HepG2 (cell line): ENCODE measurements around the gene PRKAG1. TPM values are rescaled to one million over a fixed set of nuclear protein-coding genes. Genes with fewer than 3 reads are reported as not detected.

Experiments
- ATAC-seq: fragments of 200-7000 bp; cut with Tn5 transposase; 3 replicates; pipeline ENCODE4 v1.9.1; 2020; ENCODE audit warnings: mild to moderate bottlenecking, moderate library complexity
- BruUV-seq: library from RNA; stranded (reverse); fragments of 400-500 nt; replicated peaks from 2 replicates; lab custom pipeline; 2021; lab: Mats Ljungman, UMichigan
- CTCF ChIA-PET: fragments of 300-600 bp; formaldehyde crosslinking; extraction: SDS; loops from one replicate; lab custom pipeline; 2021; ENCODE audit warnings: low total read pairs, inconsistent platforms, low intra/inter-chr PET ratio; lab: Yijun Ruan, JAX
- POLR2A ChIA-PET: fragments of 350-600 bp; sonication (Branson Sonifier 250); formaldehyde crosslinking; loops from one replicate; lab custom pipeline; 2020; ENCODE audit warnings: antibody characterized with exemption, inconsistent platforms; lab: Yijun Ruan, JAX
- DNase-seq: peaks from one replicate; pipeline ENCODE4 v3.0.0-alpha.2; 2015; ENCODE audit warnings: low spot score
- FAIRE-seq: peaks from 3 replicates; lab custom pipeline; 2011; peaks lifted over from hg19 to GRCh38; lab: Jason Lieb, UNC
- H2AFZ ChIP-seq: one replicate; pipeline ENCODE4 v1.6.1; 2011; ENCODE audit warnings: low read length, inconsistent platforms
- H3K27ac ChIP-seq: fragments of 300-600 bp; 3 replicates; pipeline ENCODE4 v1.8.0; 2011; ENCODE audit warnings: mixed run types, mild to moderate bottlenecking, mixed read lengths, low read length, inconsistent platforms; ENCODE audit not compliant: insufficient read depth; ENCODE audit errors: extremely low read length
- H3K27me3 ChIP-seq, 2 experiments: fragments of 200-600 bp in 1 of 2; 2 replicates in 1 of 2; 3 replicates in 1 of 2; pipeline versions ENCODE4 v1.6.0 to v1.8.0; 2011; ENCODE audit warnings: low read length in 2 of 2, mild to moderate bottlenecking in 2 of 2, moderate library complexity in 2 of 2, inconsistent platforms in 1 of 2; ENCODE audit not compliant: insufficient read depth in 2 of 2, control insufficient read depth in 1 of 2
- H3K36me3 ChIP-seq, 2 experiments: fragments of 200-600 bp in 1 of 2; replicated peaks in 1 of 2; 2 replicates in 1 of 2; 3 replicates in 1 of 2; pipeline versions ENCODE4 v1.5.1 to v1.8.0; 2011; ENCODE audit warnings: low read length in 2 of 2, inconsistent platforms in 1 of 2; ENCODE audit not compliant: insufficient read depth in 2 of 2, control insufficient read depth in 1 of 2
- H3K4me1 ChIP-seq: 2 replicates; pipeline ENCODE4 v1.5.1; 2012; ENCODE audit warnings: low read length, inconsistent platforms; ENCODE audit not compliant: insufficient read depth
- H3K4me2 ChIP-seq: 2 replicates; pipeline ENCODE4 v1.6.0; 2011; ENCODE audit warnings: low read depth, low read length, inconsistent platforms
- H3K4me3 ChIP-seq, 3 experiments: fragments of 200-600 bp in 1 of 3; sonication (generic), shearing (Covaris generic) in 1 of 3; replicated peaks in 1 of 3; 2 replicates each; pipeline ENCODE4 v1.5.1; 2011 to 2016; ENCODE audit warnings: low read length in 3 of 3, inconsistent platforms in 2 of 3, low read depth in 2 of 3, mild to moderate bottlenecking in 2 of 3, control low read depth in 1 of 3, mixed read lengths in 1 of 3; ENCODE audit not compliant: insufficient read depth in 1 of 3
- H3K79me2 ChIP-seq: one replicate; pipeline ENCODE4 v1.6.1; 2011; ENCODE audit warnings: low read length, inconsistent platforms; ENCODE audit not compliant: insufficient read depth
- H3K9ac ChIP-seq: 2 replicates; pipeline ENCODE4 v1.6.0; 2011; ENCODE audit warnings: mild to moderate bottlenecking, low read depth, low read length, inconsistent platforms; ENCODE audit not compliant: insufficient read depth
- H3K9me3 ChIP-seq: 2 replicates; pipeline ENCODE4 v1.5.1; 2012; ENCODE audit warnings: mild to moderate bottlenecking, low read length
- H4K20me1 ChIP-seq: 2 replicates; pipeline ENCODE4 v1.6.0; 2011; ENCODE audit warnings: inconsistent platforms, mild to moderate bottlenecking, low read length, moderate library complexity; ENCODE audit not compliant: insufficient read depth
- HNF1B ChIP-seq: sonication (generic); formaldehyde crosslinking; IDR thresholded peaks from 2 replicates; pipeline ENCODE4 v1.5.1; 2020; ENCODE audit warnings: mild to moderate bottlenecking, moderate library complexity, missing genetic modification reagents
- KLF9 ChIP-seq: IDR thresholded peaks from 2 replicates; pipeline ENCODE4 v1.6.1; 2016; ENCODE audit warnings: low read depth
- NCOR1 ChIP-seq: fragments of 200-600 bp; sonication (generic); IDR thresholded peaks from 2 replicates; pipeline ENCODE4 v1.7.0; 2017; ENCODE audit warnings: antibody characterized with exemption, low read length, borderline replicate concordance
- NFE2L1 ChIP-seq: sonication (generic); formaldehyde crosslinking; IDR thresholded peaks from 2 replicates; pipeline ENCODE4 v1.4.0; 2020; ENCODE audit warnings: missing genetic modification reagents, mild to moderate bottlenecking, borderline replicate concordance
- NFRKB ChIP-seq: fragments of 450-650 bp; IDR thresholded peaks from 2 replicates; pipeline ENCODE4 v1.6.1; 2017
- POLR2A ChIP-seq, 2 experiments: IDR thresholded peaks; 2 replicates each; pipeline ENCODE4 v1.6.1; 2011; ENCODE audit warnings: low read depth in 2 of 2, low read length in 2 of 2, mild to moderate bottlenecking in 1 of 2, moderate library complexity in 1 of 2; ENCODE audit not compliant: insufficient read depth in 1 of 2
- SOX6 ChIP-seq, 2 experiments: fragments of 450-650 bp in 1 of 2; sonication (generic) in 1 of 2; formaldehyde crosslinking in 1 of 2; IDR thresholded peaks; 2 replicates each; pipeline versions ENCODE4 v1.4.0 to v1.6.1; 2017 to 2020; ENCODE audit warnings: antibody characterized with exemption in 1 of 2, mild to moderate bottlenecking in 1 of 2, missing genetic modification reagents in 1 of 2
- ZBTB21 ChIP-seq: sonication (generic); formaldehyde crosslinking; IDR thresholded peaks from 2 replicates; pipeline ENCODE4 v1.4.0; 2020; ENCODE audit warnings: missing genetic modification reagents
- ZNF329 ChIP-seq: sonication (generic); formaldehyde crosslinking; IDR thresholded peaks from 2 replicates; pipeline ENCODE4 v1.9.0; 2021; ENCODE audit warnings: low read depth, mild to moderate bottlenecking, missing genetic modification reagents
- ZNF747 ChIP-seq: sonication (generic); formaldehyde crosslinking; IDR thresholded peaks from 2 replicates; pipeline ENCODE4 v1.8.1; 2023; ENCODE audit warnings: missing genetic modification reagents, mild to moderate bottlenecking, borderline replicate concordance
- WGBS: methylation state at CpG from one replicate; pipeline ENCODE4 v1.1.6; 2017; ENCODE audit warnings: low lambda C conversion rate; 5-methylcytosine and 5-hydroxymethylcytosine counted together
- in situ Hi-C: cut with HindIII; loops from 2 replicates; pipeline ENCODE4 v1.10.0; 2017; ENCODE audit warnings: low pct_unique_long_range_greater_than_20kb; ENCODE audit not compliant: extremely low pct_ligation_motif_present
- intact Hi-C: fragments of 100-400 bp; cut with micrococcal nuclease; formaldehyde crosslinking; loops from one replicate; pipeline ENCODE4 v1.10.0; 2022; ENCODE audit not compliant: unreplicated experiment
- polyA plus RNA-seq, 8 experiments: library from polyadenylated mRNA; depleted of rRNA in 3 of 8; stranded (reverse) in 7 of 8; unstranded in 1 of 8; fragments of >200 nt; fragmentation: Illumina TruSeq in 4 of 8; extraction: Trizol in 4 of 8; gene quantifications; 2 replicates each; pipeline versions ENCODE4 v1.2.1 to v1.2.3, GENCODE V29; 2011 to 2016; ENCODE audit warnings: low read depth in 4 of 8, missing spikeins in 1 of 8, mixed read lengths in 1 of 8; ENCODE audit not compliant: insufficient read depth in 1 of 8
- total RNA-seq, 5 experiments: library from RNA; depleted of rRNA; stranded (reverse); fragments of >200 nt; fragmentation: Illumina TruSeq; extraction: Trizol; gene quantifications; 2 replicates each; pipeline ENCODE4 v1.2.3, GENCODE V29; 2016; ENCODE audit warnings: low read depth in 1 of 5
- TF ChIP-seq, protein P1 (sequence below): sonication (generic); formaldehyde crosslinking; IDR thresholded peaks from 2 replicates; pipeline ENCODE4 v1.4.0; 2020; ENCODE audit warnings: low read depth, missing genetic modification reagents

The PRKAG1 gene
- total and polyA plus RNA-seq, 2 of the 13 experiments (the other 11 are each of a cell fraction or from before 2014, with no cell fraction given) = 26.1 to 32.8 TPM

GRCh38 chr12:49026101-49026500, 7.5 kb upstream of the PRKAG1 start:
- ATAC-seq (no peak), FAIRE-seq (no peak), DNase-seq (no peak)
- Histone ChIP-seq H3K4me1 (no peaks in the 10 kb centered on the region), H3K4me3 (no peak overlapping the region), H3K79me2 (no peaks in the 10 kb centered on the region), H4K20me1 (no peaks in the 10 kb centered on the region), H3K36me3 (peaks cover 41 to 80% of the 10 kb centered on the region in 2 experiments), H3K27me3 (no peaks in the 10 kb centered on the region), H3K27ac (no peak overlapping the region), H2AFZ (no peak overlapping the region), H3K9ac (no peak overlapping the region), H3K4me2 (no peak overlapping the region), H3K9me3 (no peaks in the 10 kb centered on the region)
- intact Hi-C loops = no loop called here
- WGBS = 97% methylated on average over 18 of the region's 21 CpGs
- in situ Hi-C loops = no loop called here
- POLR2A ChIA-PET = no interaction called here
- no TSS peak for BruUV-seq
- CTCF ChIA-PET = no interaction called here
- peak in 1 of 2 experiments; percentile 32; a peak in 1 of 4 replicates for TF ChIP-seq POLR2A (IDR thresholded peaks at IDR 0.05; ENCODE audit: insufficient read depth in 1 of 2, low read depth in 2 of 2, low read length in 2 of 2)
- TF ChIP-seq HNF1B (CRISPR knock-in tag) = no peak

DNA sequence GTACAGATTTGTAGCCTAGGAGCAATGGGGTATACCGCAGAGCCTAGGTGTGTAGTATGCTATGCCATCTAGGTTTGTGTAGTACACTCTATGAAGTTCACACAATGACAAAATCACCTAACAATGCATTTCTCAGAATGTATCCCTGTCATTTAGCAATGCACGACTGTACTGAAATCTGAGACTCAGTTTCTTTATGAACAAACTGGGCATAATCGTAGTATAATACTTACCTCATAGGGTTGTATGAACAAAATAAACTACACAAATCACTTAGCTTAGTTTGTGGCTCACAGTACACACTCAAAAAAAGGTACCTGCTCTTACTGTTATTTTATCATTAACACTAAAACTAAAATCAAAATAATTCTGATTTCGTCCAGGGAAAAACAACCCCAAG, 6.9 kb upstream of the PRKAG1 start:
- Histone ChIP-seq H3K9me3 (no peaks in the 10 kb centered on the region), H3K36me3 (peaks cover 39 to 77% of the 10 kb centered on the region in 2 experiments), H3K4me2 (no peak overlapping the region), H3K9ac (no peak overlapping the region), H4K20me1 (no peaks in the 10 kb centered on the region), H2AFZ (no peak overlapping the region), H3K79me2 (no peaks in the 10 kb centered on the region), H3K27ac (no peak overlapping the region), H3K4me1 (no peaks in the 10 kb centered on the region), H3K27me3 (no peaks in the 10 kb centered on the region), H3K4me3 (no peak overlapping the region)
- FAIRE-seq (no peak), ATAC-seq (no peak), DNase-seq (no peak)
- no TSS peak for BruUV-seq
- intact Hi-C loops = no loop called here
- POLR2A ChIA-PET = no interaction called here
- CTCF ChIA-PET = no interaction called here
- in situ Hi-C loops = no loop called here
- over 99% methylated on average over 4 of the region's 4 CpGs for WGBS
- TF ChIP-seq NFRKB (no peak), SOX6 (IDR thresholded peaks at IDR 0.05) (no peak), SOX6 (CRISPR knock-in tag; IDR thresholded peaks at IDR 0.05) (no peak), ZNF747 (CRISPR knock-in tag) (no peak), ZNF329 (CRISPR knock-in tag) (no peak), KLF9 (CRISPR knock-in tag) (no peak), ZBTB21 (CRISPR knock-in tag) (no peak), NCOR1 (no peak), NFE2L1 (CRISPR knock-in tag) (no peak)
- TF ChIP-seq, protein P1, sequence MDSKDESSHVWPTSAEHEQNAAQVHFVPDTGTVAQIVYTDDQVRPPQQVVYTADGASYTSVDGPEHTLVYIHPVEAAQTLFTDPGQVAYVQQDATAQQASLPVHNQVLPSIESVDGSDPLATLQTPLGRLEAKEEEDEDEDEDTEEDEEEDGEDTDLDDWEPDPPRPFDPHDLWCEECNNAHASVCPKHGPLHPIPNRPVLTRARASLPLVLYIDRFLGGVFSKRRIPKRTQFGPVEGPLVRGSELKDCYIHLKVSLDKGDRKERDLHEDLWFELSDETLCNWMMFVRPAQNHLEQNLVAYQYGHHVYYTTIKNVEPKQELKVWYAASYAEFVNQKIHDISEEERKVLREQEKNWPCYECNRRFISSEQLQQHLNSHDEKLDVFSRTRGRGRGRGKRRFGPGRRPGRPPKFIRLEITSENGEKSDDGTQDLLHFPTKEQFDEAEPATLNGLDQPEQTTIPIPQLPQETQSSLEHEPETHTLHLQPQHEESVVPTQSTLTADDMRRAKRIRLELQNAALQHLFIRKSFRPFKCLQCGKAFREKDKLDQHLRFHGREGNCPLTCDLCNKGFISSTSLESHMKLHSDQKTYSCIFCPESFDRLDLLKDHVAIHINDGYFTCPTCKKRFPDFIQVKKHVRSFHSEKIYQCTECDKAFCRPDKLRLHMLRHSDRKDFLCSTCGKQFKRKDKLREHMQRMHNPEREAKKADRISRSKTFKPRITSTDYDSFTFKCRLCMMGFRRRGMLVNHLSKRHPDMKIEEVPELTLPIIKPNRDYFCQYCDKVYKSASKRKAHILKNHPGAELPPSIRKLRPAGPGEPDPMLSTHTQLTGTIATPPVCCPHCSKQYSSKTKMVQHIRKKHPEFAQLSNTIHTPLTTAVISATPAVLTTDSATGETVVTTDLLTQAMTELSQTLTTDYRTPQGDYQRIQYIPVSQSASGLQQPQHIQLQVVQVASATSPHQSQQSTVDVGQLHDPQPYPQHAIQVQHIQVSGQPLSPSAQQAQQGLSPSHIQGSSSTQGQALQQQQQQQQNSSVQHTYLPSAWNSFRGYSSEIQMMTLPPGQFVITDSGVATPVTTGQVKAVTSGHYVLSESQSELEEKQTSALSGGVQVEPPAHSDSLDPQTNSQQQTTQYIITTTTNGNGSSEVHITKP (CRISPR knock-in tag) = no peak
